Cardiac fibroblast (primary cell): Measurements from ENCODE around the gene CYP46A1.

ENCODE experiments used
- DNase-seq, 2 donors: peaks; one replicate each; pipeline versions ENCODE4 v3.0.0 to v3.0.0-alpha.2; 2010; ENCODE audit warnings: low read depth in 2 of 2
- H3K4me3 ChIP-seq, 2 donors: replicated peaks in 1 of 2; 1 replicate in 1 of 2; 2 replicates in 1 of 2; pipeline ENCODE4 v1.5.1; 2011; ENCODE audit warnings: low read depth in 2 of 2, low read length in 2 of 2, mild to moderate bottlenecking in 2 of 2, moderate library complexity in 1 of 2
- TF ChIP-seq, protein P1 (sequence below): IDR thresholded peaks from one replicate; pipeline ENCODE4 v1.5.1; 2011; ENCODE audit warnings: low read depth, mild to moderate bottlenecking, low read length, inconsistent platforms

Gene CYP46A1

DNA sequence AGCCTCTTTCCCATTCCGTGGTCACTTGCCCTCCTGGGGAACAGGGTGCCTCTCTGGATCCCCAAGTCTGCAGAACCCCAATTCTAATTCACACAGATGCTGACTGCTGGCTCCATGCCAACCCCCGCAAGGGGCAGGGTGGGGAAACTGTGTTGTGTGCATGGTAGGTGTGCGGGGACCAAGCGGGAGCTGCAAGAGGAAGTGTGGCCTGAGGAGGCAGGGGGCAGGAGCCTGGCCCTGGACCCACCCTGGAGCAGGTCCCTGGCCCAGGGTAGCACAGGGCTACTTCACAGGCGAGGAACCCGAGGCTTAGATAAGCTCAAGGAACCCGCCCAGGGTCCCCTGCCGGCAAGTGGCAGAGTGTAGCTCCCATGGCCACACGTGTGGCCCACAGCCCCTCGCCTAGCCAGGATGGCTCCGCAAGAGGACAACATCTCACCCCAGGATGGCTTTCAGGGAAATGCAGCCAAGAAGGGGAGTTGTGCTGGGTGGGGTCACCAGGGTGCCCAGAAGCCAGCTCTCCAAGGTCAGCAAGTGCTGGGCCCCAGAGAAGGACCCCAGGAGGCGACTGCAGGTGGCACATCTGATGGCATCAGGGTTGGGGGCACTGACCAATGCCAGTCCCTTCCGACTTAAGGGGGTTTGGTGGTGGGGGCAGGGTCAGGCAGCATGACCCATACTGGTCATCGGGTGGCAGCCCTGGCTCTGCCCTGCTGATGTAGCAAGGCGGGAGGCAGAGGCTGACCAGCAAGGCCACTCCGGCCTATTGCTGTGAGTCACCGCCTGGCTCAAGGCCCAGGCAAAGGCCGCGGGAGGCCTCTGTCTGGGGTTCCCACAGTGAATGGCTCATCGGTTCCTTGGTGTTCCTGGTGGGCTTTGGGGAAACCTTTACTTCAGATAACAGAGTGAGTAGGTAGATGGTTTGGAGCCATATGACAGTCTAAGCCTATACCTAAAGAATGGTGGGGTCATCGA lies 71.8 kb downstream of the CYP46A1 start:
- TF ChIP-seq, protein P1, sequence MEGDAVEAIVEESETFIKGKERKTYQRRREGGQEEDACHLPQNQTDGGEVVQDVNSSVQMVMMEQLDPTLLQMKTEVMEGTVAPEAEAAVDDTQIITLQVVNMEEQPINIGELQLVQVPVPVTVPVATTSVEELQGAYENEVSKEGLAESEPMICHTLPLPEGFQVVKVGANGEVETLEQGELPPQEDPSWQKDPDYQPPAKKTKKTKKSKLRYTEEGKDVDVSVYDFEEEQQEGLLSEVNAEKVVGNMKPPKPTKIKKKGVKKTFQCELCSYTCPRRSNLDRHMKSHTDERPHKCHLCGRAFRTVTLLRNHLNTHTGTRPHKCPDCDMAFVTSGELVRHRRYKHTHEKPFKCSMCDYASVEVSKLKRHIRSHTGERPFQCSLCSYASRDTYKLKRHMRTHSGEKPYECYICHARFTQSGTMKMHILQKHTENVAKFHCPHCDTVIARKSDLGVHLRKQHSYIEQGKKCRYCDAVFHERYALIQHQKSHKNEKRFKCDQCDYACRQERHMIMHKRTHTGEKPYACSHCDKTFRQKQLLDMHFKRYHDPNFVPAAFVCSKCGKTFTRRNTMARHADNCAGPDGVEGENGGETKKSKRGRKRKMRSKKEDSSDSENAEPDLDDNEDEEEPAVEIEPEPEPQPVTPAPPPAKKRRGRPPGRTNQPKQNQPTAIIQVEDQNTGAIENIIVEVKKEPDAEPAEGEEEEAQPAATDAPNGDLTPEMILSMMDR, result no peak
- H3K4me3 ChIP-seq, result no peak overlapping the region
- DNase-seq, result peak; percentile 90 to 95

DNA sequence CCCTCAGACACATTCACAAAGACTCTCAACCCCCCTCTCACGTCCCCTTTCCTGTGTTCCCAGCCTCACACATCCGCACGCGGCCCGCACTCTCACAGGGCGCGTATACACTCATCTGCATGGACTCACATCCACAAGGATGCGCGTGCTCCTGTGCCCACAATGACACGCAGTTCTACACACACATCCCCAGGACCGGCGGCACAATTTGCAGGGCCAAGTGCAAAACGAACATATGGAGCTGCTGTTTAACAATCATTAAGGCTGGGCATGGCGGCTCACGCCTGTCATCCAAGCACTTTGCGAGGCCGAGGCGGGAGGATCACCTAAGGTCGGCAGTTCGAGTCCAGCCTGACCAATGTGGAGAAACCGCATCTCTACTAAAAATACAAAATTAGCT lies 72.7 kb downstream of the CYP46A1 start:
- DNase-seq, result no peak
- TF ChIP-seq, protein P1, result no peak
- no peak overlapping the region for H3K4me3 ChIP-seq

DNA sequence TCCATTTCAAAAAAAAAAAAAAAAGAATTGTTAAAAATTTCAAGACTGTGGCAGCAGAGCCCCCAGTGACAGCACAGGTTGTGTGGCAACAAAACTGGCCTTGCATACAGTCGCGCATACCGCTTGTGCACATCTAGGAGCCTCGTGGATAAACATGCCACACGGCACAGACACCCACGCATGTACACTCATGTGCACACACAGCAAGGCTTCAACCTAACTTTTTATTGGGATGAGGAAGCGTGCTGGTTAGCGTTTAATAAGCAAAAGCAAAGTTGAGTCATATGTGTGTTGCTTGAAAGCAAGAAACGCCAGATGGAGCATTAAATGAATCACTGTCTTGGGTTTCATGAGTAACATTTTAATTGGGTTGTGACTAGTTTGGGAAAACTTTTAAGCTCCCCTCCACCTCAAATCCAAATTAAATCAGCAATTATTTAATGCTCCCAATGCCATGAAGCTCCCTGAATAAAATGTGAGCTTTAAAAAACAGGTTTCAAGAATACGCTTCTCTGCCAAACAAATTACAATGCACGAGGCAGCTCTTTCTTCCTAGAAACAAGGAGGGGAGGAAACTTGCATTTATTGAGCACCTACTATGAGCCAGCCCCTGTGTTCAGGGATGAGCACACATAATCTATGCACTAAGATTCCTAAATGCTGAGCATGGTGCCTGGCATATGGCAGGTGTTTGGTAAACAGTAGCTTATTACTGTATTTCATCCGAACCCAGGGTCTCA lies 73.4 kb downstream of the CYP46A1 start:
- no peak overlapping the region for H3K4me3 ChIP-seq
- TF ChIP-seq, protein P1, result no peak
- DNase-seq, result peak; percentile 73 to 98

DNA sequence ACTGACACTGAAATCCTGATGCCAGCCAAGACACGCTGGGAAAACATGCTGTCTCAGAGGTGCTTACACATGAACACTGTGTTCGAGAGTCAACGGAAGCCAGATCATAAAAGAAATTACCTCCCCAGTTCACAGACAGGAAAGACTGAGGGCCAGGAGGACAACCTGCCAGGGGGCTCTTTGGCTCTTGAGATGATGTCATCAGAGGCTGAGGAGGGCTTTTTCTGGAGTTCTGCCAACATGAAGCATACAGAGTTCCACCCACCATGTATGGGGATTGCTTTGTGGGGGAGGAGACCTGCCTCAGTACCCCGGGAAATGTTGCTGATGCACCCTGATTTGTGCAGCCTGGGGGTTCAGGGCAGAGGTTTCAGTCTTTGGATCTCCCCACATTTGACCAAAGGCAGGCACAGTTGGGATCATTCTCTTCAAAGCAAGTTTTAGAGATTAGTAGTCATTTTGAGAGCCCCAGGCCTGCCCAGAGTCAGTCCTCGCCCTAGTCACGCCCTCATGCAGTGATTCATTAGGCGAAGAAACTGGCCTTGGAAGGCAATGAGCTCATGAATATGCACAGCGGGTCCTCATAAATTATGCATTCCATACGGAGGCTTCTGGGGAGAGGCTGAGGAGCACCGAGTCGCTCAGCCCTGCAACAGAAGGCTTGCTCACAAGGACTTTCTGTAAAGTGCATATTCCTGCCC lies 74.2 kb downstream of the CYP46A1 start:
- DNase-seq, result peak; percentile 67 to 91
- no peak overlapping the region for H3K4me3 ChIP-seq
- TF ChIP-seq, protein P1, result no peak

DNA sequence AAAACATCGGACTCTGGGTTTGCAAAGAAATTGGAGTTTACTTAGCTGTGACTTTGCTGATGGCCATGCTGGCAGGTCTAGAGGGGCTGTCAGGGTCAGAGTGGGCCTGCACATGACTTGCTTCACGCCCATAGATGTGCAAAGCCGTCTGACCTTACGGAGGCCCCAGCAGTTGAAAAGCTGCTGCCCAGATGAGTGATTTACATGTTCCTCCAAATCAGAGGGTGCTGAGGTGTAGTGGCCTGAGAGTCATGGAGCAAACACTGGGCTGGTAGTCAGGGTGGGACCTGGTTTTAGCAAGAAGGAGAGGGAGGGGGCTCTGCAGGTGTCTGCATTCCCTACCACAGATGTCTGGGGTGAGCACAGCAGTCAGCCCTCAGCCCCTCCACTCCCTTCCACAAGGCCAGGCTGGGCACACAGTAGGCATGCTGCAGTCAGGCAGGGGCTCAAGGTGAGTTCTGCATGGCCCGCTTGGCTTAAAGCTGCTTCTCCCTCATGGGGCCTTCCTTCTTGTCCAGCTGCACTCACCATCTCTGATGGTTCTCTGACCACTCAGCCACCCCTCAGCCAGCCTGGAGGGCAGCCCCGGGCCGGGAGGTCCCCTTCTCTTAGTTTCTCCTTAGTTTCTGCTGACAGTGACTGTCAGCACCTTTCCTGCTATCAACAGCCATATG lies 74.9 kb downstream of the CYP46A1 start:
- TF ChIP-seq, protein P1, result no peak
- no peak for DNase-seq
- no peak overlapping the region for H3K4me3 ChIP-seq

DNA sequence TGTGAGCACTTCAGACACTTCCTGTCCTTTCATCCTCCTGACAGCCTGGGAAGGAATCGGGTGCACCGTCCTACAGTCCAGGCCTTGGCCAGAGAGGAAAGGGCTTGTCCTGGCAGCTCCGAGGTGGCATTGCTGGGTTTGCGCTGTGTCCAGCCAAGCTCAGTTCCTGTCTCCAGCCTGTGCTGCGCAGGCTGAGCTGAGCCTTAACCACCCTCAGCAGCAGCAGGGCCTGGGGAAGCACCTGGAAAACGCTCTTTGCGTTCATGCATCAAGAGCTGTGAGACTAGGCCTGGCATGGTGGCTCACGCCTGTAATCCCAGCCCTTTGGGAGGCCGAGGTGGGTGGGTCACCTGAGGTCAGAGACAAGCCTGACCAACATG lies 75.4 kb downstream of the CYP46A1 start:
- DNase-seq, result no peak
- H3K4me3 ChIP-seq, result no peak overlapping the region
- TF ChIP-seq, protein P1, result no peak
